ENCODE measurements around the gene TMEM18. TPM values are rescaled to one million over a fixed set of nuclear protein-coding genes. Genes with fewer than 3 reads are reported as not detected.

The TMEM18 gene
- total RNA-seq, 1 experiment from 2014 or later, result 49.6 TPM

- H3K27me3 ChIP-seq (ENCODE audit: control insufficient read depth, insufficient read depth, low read length), result no peaks in the 10 kb centered on the region
- no peak for DNase-seq (ENCODE audit: low read depth, low spot score)
- POLR2A ChIA-PET, result no interaction called here
- H3K4me1 ChIP-seq (ENCODE audit: control insufficient read depth, insufficient read depth, low read length), result no peaks in the 10 kb centered on the region
- no peak overlapping the region for H3K4me3 ChIP-seq (ENCODE audit: low read depth in 2 of 2, low read length in 2 of 2)
- in situ Hi-C loops (cut with HindIII; ENCODE audit: low pct_unique_long_range_greater_than_20kb, low sequenced_read_pairs), result no loop called here
- CTCF ChIA-PET, result interaction anchor here (0.6 kb wide), 1 partner anchor 18 kb away, joined by 3 read pairs; no protein-coding TSS in a partner anchor
- BruUV-seq (replicated peaks), result no TSS peak
- intact Hi-C loops (cut with micrococcal nuclease; ENCODE audit: unreplicated experiment), result no loop called here
- H3K27ac ChIP-seq (ENCODE audit: low read length), result no peak overlapping the region
- no peaks in the 10 kb centered on the region for H3K36me3 ChIP-seq (ENCODE audit: control insufficient read depth, insufficient read depth, low read length)
- no peak for ATAC-seq
- TF ChIP-seq, protein P1, sequence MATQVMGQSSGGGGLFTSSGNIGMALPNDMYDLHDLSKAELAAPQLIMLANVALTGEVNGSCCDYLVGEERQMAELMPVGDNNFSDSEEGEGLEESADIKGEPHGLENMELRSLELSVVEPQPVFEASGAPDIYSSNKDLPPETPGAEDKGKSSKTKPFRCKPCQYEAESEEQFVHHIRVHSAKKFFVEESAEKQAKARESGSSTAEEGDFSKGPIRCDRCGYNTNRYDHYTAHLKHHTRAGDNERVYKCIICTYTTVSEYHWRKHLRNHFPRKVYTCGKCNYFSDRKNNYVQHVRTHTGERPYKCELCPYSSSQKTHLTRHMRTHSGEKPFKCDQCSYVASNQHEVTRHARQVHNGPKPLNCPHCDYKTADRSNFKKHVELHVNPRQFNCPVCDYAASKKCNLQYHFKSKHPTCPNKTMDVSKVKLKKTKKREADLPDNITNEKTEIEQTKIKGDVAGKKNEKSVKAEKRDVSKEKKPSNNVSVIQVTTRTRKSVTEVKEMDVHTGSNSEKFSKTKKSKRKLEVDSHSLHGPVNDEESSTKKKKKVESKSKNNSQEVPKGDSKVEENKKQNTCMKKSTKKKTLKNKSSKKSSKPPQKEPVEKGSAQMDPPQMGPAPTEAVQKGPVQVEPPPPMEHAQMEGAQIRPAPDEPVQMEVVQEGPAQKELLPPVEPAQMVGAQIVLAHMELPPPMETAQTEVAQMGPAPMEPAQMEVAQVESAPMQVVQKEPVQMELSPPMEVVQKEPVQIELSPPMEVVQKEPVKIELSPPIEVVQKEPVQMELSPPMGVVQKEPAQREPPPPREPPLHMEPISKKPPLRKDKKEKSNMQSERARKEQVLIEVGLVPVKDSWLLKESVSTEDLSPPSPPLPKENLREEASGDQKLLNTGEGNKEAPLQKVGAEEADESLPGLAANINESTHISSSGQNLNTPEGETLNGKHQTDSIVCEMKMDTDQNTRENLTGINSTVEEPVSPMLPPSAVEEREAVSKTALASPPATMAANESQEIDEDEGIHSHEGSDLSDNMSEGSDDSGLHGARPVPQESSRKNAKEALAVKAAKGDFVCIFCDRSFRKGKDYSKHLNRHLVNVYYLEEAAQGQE (IDR thresholded peaks at IDR 0.05; ENCODE audit: insufficient read depth in 1 of 2, low read depth in 2 of 2, low read length in 1 of 2), result no peak
- TF ChIP-seq SIN3A (IDR thresholded peaks at IDR 0.05; ENCODE audit: borderline replicate concordance, insufficient read depth, low read depth, low read length) (no peak), TCF7L2 (IDR thresholded peaks at IDR 0.05; ENCODE audit: low read depth, low read length) (no peak), POLR2AphosphoS5 (IDR thresholded peaks at IDR 0.05; ENCODE audit: low read depth, low read length) (no peak)
- TF ChIP-seq, protein P2, sequence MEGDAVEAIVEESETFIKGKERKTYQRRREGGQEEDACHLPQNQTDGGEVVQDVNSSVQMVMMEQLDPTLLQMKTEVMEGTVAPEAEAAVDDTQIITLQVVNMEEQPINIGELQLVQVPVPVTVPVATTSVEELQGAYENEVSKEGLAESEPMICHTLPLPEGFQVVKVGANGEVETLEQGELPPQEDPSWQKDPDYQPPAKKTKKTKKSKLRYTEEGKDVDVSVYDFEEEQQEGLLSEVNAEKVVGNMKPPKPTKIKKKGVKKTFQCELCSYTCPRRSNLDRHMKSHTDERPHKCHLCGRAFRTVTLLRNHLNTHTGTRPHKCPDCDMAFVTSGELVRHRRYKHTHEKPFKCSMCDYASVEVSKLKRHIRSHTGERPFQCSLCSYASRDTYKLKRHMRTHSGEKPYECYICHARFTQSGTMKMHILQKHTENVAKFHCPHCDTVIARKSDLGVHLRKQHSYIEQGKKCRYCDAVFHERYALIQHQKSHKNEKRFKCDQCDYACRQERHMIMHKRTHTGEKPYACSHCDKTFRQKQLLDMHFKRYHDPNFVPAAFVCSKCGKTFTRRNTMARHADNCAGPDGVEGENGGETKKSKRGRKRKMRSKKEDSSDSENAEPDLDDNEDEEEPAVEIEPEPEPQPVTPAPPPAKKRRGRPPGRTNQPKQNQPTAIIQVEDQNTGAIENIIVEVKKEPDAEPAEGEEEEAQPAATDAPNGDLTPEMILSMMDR (IDR thresholded peaks at IDR 0.05), result no peak
- no peaks in the 10 kb centered on the region for H3K9me3 ChIP-seq (ENCODE audit: control insufficient read depth, insufficient read depth, low read depth, low read length)
Observed at GRCh38 chr2:725468-725867, 48.3 kb upstream of the TMEM18 start.

DNA sequence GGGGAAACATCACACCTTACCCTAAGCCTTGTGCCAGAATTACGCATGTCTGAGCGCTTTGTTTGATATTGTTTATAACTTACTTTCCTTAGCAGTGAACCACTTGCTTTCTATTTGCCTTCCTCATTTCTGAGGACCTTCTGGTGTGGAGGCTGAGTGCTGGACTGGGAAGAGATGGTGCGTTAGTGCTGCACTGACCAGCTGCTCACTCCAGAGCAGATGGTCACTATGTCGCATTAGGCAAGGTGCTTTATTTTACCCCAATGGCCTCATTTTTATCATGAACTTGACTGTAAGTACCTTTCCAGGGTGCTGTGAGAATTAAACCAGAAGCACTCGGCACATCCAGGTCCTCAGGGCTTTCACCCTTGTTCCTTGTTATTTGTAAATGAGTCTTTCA lies 46.6 kb upstream of the TMEM18 start:
- ATAC-seq (no peak), DNase-seq (ENCODE audit: low read depth, low spot score) (no peak)
- intact Hi-C loops (cut with micrococcal nuclease; ENCODE audit: unreplicated experiment) (no loop called here), in situ Hi-C loops (cut with HindIII; ENCODE audit: low pct_unique_long_range_greater_than_20kb, low sequenced_read_pairs) (no loop called here)
- Histone ChIP-seq H3K27ac (ENCODE audit: low read length) (no peak overlapping the region), H3K4me3 (ENCODE audit: low read depth in 2 of 2, low read length in 2 of 2) (no peak overlapping the region), H3K27me3 (ENCODE audit: control insufficient read depth, insufficient read depth, low read length) (no peaks in the 10 kb centered on the region), H3K4me1 (ENCODE audit: control insufficient read depth, insufficient read depth, low read length) (no peaks in the 10 kb centered on the region), H3K9me3 (ENCODE audit: control insufficient read depth, insufficient read depth, low read depth, low read length) (no peaks in the 10 kb centered on the region), H3K36me3 (ENCODE audit: control insufficient read depth, insufficient read depth, low read length) (no peaks in the 10 kb centered on the region)
- no TSS peak for BruUV-seq (replicated peaks)
- TF ChIP-seq, protein P2 (IDR thresholded peaks at IDR 0.05), result no peak
- POLR2A ChIA-PET, result no interaction called here
- CTCF ChIA-PET, result no interaction called here

DNA sequence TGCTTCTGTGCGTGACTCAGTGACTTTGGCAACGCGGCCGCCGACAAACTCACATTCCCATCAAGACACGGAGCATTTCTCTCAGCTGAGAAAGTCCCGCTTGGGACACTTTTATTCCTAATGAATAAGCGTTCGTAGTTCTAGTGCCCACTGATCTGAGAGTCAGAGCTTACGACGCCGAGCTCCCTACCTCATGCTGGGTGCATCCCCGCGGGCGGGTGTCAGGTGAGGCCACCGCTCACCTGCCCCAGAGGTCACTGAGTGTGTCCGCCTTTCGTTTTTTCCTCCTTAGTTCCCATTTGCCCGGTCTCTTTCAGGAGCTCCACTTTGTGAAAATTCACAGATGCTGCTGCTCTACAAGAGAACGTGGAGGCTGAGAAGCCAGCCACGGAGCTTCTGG lies 43.6 kb upstream of the TMEM18 start:
- BruUV-seq (replicated peaks), result no TSS peak
- Histone ChIP-seq H3K36me3 (ENCODE audit: control insufficient read depth, insufficient read depth, low read length) (no peaks in the 10 kb centered on the region), H3K4me3 (ENCODE audit: low read depth in 2 of 2, low read length in 2 of 2) (no peak overlapping the region), H3K27ac (ENCODE audit: low read length) (no peak overlapping the region), H3K4me1 (ENCODE audit: control insufficient read depth, insufficient read depth, low read length) (no peaks in the 10 kb centered on the region), H3K9me3 (ENCODE audit: control insufficient read depth, insufficient read depth, low read depth, low read length) (no peaks in the 10 kb centered on the region), H3K27me3 (ENCODE audit: control insufficient read depth, insufficient read depth, low read length) (no peaks in the 10 kb centered on the region)
- DNase-seq (ENCODE audit: low read depth, low spot score) (no peak), ATAC-seq (no peak)
- POLR2A ChIA-PET, result interaction anchor here (1.0 kb wide), 1 partner anchor 19 kb away, joined by 6 read pairs; no protein-coding TSS in a partner anchor
- intact Hi-C loops (cut with micrococcal nuclease; ENCODE audit: unreplicated experiment) (no loop called here), in situ Hi-C loops (cut with HindIII; ENCODE audit: low pct_unique_long_range_greater_than_20kb, low sequenced_read_pairs) (no loop called here)
- no peak for TF ChIP-seq TCF7L2 (IDR thresholded peaks at IDR 0.05; ENCODE audit: low read depth, low read length)
- CTCF ChIA-PET, result no interaction called here
